ENCODE data around the gene SH3RF2. TPM values are rescaled to one million over a fixed set of nuclear protein-coding genes. Genes with fewer than 3 reads are reported as not detected.
A peak's percentile ranks its signal among the peaks of the same experiment; 100 is the strongest.

SH3RF2 gene
- total and polyA plus RNA-seq, 10 of the 15 experiments (the other 5 are each of a cell fraction or from before 2014, with no cell fraction given), result 0.15 TPM; not detected in 9

DNA sequence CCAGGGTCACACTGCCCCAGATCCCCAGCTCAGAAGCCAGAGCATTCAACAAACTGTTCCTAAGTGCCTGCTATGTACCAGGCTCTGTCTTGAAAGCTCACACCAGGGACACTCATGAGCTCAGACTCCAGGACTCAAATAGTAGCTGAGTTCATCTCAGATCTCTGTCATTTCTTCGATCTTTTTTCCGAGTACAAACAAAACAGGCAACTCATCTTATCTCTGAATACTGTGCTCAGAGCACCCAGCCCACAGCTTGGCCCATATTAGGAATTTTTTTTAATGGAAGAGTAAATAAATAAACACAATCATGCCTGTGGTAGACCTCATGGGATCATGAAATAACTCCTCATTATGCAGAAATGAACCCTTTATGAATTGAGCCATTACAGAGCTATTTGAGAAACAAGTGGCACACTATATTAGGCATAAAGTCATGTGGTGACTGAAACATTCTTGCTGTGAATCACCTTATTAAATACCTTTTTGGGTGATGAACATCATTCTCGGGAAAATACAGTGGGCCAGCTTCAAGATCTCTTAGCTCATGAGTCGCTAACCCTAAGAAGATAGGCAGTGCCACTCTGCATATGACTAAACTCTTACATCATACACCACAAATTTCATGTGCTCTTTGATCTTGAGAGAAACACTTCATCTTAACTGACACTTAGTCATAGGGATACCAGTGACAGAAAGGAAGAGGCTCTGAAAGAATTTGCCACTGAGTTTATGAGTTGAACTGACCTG lies 9.9 kb downstream of the SH3RF2 start (continued):
- TF ChIP-seq ESRRA (IDR thresholded peaks at IDR 0.05; ENCODE audit: low read length) (no peak), SIX5 (IDR thresholded peaks at IDR 0.05; ENCODE audit: low read depth, low read length, severe bottlenecking) (no peak), JUNB (IDR thresholded peaks at IDR 0.05) (peak; percentile 97), SMAD1 (IDR thresholded peaks at IDR 0.05; ENCODE audit: low read depth, partially characterized antibody) (no peak), PML (IDR thresholded peaks at IDR 0.05; ENCODE audit: low read length) (0 out of 2 replicates have a peak, but pooled peaks have one; percentile 49), SREBF1 (IDR thresholded peaks at IDR 0.05; ENCODE audit: low read length) (no peak), HCFC1 (IDR thresholded peaks at IDR 0.05; ENCODE audit: low read length) (no peak), RCOR1 (conservative IDR thresholded peaks at IDR 0.05; ENCODE audit: low read depth, low read length) (no peak), MXI1 (IDR thresholded peaks at IDR 0.05; ENCODE audit: low read depth, low read length) (no peak), NFIC (IDR thresholded peaks at IDR 0.05; ENCODE audit: low read depth, low read length) (peak; percentile 67; the same call in 1 of the 2 replicates), FOXK2 (IDR thresholded peaks at IDR 0.05) (no peak), ZZZ3 (IDR thresholded peaks at IDR 0.05; ENCODE audit: control insufficient read depth, insufficient read length, low read depth) (no peak), EGR1 (IDR thresholded peaks at IDR 0.05; ENCODE audit: borderline replicate concordance in 1 of 2, low read depth in 2 of 2, low read length in 2 of 2) (no peak), BCL11A (IDR thresholded peaks at IDR 0.05; ENCODE audit: low read depth, low read length) (peak; percentile 76; the same call in 1 of the 2 replicates), TARDBP (IDR thresholded peaks at IDR 0.05; ENCODE audit: borderline replicate concordance) (no peak), NRF1 (conservative IDR thresholded peaks at IDR 0.05; ENCODE audit: low read depth, low read length) (no peak), SRF (IDR thresholded peaks at IDR 0.05; ENCODE audit: low read depth in 2 of 2, low read length in 2 of 2) (no peak)
- TF ChIP-seq, protein P1, sequence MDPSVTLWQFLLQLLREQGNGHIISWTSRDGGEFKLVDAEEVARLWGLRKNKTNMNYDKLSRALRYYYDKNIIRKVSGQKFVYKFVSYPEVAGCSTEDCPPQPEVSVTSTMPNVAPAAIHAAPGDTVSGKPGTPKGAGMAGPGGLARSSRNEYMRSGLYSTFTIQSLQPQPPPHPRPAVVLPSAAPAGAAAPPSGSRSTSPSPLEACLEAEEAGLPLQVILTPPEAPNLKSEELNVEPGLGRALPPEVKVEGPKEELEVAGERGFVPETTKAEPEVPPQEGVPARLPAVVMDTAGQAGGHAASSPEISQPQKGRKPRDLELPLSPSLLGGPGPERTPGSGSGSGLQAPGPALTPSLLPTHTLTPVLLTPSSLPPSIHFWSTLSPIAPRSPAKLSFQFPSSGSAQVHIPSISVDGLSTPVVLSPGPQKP (IDR thresholded peaks at IDR 0.05; ENCODE audit: low read depth, low read length), result no peak
- TF ChIP-seq, protein P2, sequence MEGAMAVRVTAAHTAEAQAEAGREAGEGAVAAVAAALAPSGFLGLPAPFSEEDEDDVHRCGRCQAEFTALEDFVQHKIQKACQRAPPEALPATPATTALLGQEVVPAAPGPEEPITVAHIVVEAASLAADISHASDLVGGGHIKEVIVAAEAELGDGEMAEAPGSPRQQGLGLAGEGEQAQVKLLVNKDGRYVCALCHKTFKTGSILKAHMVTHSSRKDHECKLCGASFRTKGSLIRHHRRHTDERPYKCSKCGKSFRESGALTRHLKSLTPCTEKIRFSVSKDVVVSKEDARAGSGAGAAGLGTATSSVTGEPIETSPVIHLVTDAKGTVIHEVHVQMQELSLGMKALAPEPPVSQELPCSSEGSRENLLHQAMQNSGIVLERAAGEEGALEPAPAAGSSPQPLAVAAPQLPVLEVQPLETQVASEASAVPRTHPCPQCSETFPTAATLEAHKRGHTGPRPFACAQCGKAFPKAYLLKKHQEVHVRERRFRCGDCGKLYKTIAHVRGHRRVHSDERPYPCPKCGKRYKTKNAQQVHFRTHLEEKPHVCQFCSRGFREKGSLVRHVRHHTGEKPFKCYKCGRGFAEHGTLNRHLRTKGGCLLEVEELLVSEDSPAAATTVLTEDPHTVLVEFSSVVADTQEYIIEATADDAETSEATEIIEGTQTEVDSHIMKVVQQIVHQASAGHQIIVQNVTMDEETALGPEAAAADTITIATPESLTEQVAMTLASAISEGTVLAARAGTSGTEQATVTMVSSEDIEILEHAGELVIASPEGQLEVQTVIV (IDR thresholded peaks at IDR 0.05; ENCODE audit: borderline replicate concordance, partially characterized antibody), result no peak
- TF ChIP-seq, protein P3, sequence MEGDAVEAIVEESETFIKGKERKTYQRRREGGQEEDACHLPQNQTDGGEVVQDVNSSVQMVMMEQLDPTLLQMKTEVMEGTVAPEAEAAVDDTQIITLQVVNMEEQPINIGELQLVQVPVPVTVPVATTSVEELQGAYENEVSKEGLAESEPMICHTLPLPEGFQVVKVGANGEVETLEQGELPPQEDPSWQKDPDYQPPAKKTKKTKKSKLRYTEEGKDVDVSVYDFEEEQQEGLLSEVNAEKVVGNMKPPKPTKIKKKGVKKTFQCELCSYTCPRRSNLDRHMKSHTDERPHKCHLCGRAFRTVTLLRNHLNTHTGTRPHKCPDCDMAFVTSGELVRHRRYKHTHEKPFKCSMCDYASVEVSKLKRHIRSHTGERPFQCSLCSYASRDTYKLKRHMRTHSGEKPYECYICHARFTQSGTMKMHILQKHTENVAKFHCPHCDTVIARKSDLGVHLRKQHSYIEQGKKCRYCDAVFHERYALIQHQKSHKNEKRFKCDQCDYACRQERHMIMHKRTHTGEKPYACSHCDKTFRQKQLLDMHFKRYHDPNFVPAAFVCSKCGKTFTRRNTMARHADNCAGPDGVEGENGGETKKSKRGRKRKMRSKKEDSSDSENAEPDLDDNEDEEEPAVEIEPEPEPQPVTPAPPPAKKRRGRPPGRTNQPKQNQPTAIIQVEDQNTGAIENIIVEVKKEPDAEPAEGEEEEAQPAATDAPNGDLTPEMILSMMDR (IDR thresholded peaks at IDR 0.05 in 2 of 3, conservative IDR thresholded peaks at IDR 0.05 in 1 of 3; ENCODE audit: control insufficient read depth in 2 of 3, extremely low read depth in 1 of 3, insufficient read depth in 1 of 3, low read depth in 3 of 3, low read length in 3 of 3), result no peak
- TF ChIP-seq, protein P4, sequence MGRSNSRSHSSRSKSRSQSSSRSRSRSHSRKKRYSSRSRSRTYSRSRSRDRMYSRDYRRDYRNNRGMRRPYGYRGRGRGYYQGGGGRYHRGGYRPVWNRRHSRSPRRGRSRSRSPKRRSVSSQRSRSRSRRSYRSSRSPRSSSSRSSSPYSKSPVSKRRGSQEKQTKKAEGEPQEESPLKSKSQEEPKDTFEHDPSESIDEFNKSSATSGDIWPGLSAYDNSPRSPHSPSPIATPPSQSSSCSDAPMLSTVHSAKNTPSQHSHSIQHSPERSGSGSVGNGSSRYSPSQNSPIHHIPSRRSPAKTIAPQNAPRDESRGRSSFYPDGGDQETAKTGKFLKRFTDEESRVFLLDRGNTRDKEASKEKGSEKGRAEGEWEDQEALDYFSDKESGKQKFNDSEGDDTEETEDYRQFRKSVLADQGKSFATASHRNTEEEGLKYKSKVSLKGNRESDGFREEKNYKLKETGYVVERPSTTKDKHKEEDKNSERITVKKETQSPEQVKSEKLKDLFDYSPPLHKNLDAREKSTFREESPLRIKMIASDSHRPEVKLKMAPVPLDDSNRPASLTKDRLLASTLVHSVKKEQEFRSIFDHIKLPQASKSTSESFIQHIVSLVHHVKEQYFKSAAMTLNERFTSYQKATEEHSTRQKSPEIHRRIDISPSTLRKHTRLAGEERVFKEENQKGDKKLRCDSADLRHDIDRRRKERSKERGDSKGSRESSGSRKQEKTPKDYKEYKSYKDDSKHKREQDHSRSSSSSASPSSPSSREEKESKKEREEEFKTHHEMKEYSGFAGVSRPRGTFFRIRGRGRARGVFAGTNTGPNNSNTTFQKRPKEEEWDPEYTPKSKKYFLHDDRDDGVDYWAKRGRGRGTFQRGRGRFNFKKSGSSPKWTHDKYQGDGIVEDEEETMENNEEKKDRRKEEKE (IDR thresholded peaks at IDR 0.05), result no peak

Measured in GM12878 (cell line).